Activated T-helper 17 cell treated with anti-CD3 and anti-CD28 coated beads, Interleukin-2, amount 50 U/mL, for 72 hours (primary cell): ENCODE measurements around the gene FAM241B. TPM values are rescaled to one million over a fixed set of nuclear protein-coding genes. Genes with fewer than 3 reads are reported as not detected.

Experiments used
- ATAC-seq: fragments of 150-1000 bp; cut with Tn5 transposase; replicated peaks from 2 replicates; pipeline ENCODE4 v1.10.0; 2021; ENCODE audit warnings: mild to moderate bottlenecking, moderate library complexity
- H3K27ac Mint-ChIP-seq: one replicate; pipeline ENCODE4 v1.8.0; 2022; ENCODE audit warnings: mixed read lengths
- H3K27me3 Mint-ChIP-seq: one replicate; pipeline ENCODE4 v1.8.0; 2022; ENCODE audit warnings: mixed read lengths
- H3K36me3 Mint-ChIP-seq: one replicate; pipeline ENCODE4 v1.8.0; 2022; ENCODE audit warnings: low read depth, mild to moderate bottlenecking, mixed read lengths
- H3K4me1 Mint-ChIP-seq: one replicate; pipeline ENCODE4 v1.8.0; 2022; ENCODE audit warnings: mixed read lengths
- H3K4me3 Mint-ChIP-seq: one replicate; pipeline ENCODE4 v1.8.0; 2022; ENCODE audit warnings: mild to moderate bottlenecking, mixed read lengths
- H3K9me3 Mint-ChIP-seq: one replicate; pipeline ENCODE4 v1.8.0; 2022; ENCODE audit warnings: mixed read lengths
- total RNA-seq, 2 donors: library from RNA; stranded (reverse); gene quantifications; one replicate each; pipeline ENCODE4 v1.2.3, GENCODE V29; 2022

FAM241B gene, protein sequence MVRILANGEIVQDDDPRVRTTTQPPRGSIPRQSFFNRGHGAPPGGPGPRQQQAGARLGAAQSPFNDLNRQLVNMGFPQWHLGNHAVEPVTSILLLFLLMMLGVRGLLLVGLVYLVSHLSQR
- total RNA-seq, result 10 to 100 TPM in 1 of 2 donors, 1 to 10 TPM in 1; 9.4 to 16.0 TPM

DNA sequence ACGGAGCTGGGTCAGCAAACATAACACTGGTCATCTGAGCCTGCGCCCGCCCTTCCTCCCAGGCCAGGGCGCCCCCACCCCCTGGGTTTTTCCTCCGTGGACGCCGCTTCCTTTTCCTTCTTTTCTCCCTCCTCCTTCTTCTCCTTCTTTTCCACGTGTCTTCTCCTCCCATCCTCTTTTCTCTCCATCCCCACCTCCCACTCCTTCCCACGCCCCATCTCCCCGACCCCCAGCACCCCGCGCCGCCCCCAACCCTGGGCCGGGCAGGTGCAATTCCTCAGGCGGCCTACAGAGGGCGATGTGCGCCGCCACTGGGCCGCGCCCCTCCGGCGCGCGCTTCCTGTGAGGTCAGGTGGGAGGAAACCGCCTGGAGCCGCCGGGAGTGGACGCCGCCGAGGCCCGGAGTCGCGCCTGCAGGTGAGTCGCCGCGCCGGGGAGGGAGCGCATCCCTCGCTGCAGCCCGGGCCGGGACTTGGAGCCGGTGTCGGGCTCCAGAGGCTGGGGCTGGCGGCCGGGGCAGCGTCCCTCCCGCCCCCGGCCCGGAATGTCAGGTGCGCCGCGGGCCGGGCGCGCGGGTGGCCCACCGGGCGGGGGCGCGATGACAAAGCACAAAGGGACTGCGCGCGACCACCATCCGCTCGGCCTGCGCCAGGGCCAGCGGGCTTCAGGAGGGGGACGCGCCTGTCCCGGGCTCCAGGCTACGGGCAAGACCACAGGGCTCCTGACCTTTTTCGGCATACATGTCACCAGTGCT, at the start of gene FAM241B:
Gene FAM241B (plus strand): TSS at position 351 of the 754 bp plus-strand sequence. CDS start 1,497 bp downstream, outside the sequence.
- Mint-ChIP-seq H3K27me3 (no peaks in the 10 kb centered on the region), H3K4me1 (no peaks in the 10 kb centered on the region), H3K27ac (peak within 1 kb of the TSS; percentile 78), H3K36me3 (peaks cover 13% of the 10 kb centered on the region), H3K9me3 (no peaks in the 10 kb centered on the region), H3K4me3 (peak within 1 kb of the TSS; percentile 73)
- ATAC-seq, result peak; percentile 98

DNA sequence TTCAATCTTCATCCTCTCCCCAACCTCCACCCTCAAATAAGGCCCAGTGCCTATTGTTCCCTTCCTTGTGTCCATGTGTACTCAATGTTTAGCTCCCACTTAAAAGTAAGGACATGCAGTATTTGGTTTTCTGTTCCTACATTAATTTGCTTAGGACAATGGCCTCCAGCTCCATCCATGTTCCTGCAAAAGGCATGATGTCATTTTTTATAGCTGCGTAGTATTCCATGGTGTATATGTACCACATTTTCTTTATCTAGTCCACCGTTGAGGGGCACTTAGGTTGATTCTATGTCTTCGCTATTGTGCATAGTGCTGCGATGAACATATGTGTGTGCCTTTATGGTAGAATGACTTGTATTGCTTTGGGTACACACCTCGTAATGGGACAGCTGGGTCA, 49.6 kb upstream of the FAM241B start:
- ATAC-seq, result no peak
- Mint-ChIP-seq H3K9me3 (no peaks in the 10 kb centered on the region), H3K4me1 (no peaks in the 10 kb centered on the region)

DNA sequence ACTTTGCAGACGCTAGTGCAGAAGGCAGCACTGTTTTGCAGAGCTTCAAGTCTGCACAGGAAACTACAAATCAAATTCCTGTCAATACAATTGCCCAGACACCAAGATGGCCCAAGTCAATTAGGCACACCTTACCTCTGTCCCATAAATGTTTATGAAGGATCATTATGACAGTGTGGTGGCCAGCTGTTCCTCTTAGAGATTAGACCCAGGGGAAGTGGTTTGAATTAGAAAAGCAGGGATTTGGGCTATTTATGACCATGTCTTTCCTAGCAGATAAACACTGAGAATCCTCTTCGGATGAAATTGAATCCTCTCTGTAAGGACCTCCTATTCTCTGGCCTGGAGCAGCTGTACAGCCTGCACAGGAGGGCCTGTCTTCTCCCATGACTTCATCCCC, 46.9 kb upstream of the FAM241B start:
- Mint-ChIP-seq H3K4me1 (peaks cover 3% of the 10 kb centered on the region), H3K9me3 (no peaks in the 10 kb centered on the region), H3K36me3 (no peaks in the 10 kb centered on the region), H3K27me3 (peaks cover 29% of the 10 kb centered on the region), H3K27ac (no peak overlapping the region), H3K4me3 (no peak overlapping the region)
- ATAC-seq, result no peak

More for the DNA sequence above, 49.6 kb upstream of the FAM241B start:
- no peak overlapping the region for H3K27ac Mint-ChIP-seq
- peaks cover 44% of the 10 kb centered on the region for H3K27me3 Mint-ChIP-seq
- H3K4me3 Mint-ChIP-seq, result no peak overlapping the region
- H3K36me3 Mint-ChIP-seq, result no peaks in the 10 kb centered on the region

DNA sequence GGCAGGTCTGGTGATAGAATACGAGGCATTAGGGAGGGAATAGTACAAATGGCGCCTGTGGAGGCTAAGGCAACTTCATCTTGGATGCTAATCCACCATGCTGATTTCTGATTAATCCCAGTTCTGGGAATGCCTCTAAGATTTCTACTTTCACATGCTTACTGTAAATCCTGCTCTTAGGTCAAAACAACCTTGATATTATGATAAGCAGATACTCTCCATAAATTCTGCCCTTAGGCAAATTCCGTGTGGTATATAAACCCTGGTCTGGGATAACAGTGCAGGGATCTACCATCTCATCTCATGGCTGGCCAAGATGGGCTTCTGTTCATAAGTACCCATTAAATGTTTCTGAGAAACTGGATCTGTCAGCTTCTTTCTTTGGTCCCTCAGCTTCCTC, 45.4 kb upstream of the FAM241B start:
- ATAC-seq, result no peak
- no peak overlapping the region for H3K4me3 Mint-ChIP-seq

DNA sequence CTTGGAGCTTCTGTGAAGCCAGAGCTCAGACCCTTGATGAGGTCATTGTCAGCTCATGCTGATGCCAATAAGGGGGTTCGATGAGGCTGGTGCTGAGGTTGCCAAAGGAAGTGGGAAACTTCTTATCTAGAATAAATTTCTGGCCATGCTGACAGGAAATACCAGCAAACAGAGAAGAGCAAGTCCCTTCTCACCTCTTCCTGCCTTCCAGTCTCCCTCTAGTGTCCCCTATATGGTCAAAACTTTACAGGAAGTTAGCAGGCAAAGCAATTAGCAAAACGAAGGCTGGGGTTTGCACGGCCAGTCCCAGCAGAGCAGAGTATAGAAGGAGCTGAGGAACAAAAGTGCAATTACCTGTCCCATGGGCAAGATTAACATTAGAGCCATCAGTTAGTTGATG, 41.7 kb upstream of the FAM241B start:
- H3K36me3 Mint-ChIP-seq, result no peaks in the 10 kb centered on the region
- no peaks in the 10 kb centered on the region for H3K9me3 Mint-ChIP-seq
- H3K4me1 Mint-ChIP-seq, result peaks cover 11% of the 10 kb centered on the region
- no peaks in the 10 kb centered on the region for H3K27me3 Mint-ChIP-seq
- no peak overlapping the region for H3K4me3 Mint-ChIP-seq
- ATAC-seq, result peak; percentile 50
- peak overlapping the region; percentile 12 for H3K27ac Mint-ChIP-seq

More for the DNA sequence above, 45.4 kb upstream of the FAM241B start:
- Mint-ChIP-seq H3K27ac (no peak overlapping the region), H3K4me1 (peaks cover 11% of the 10 kb centered on the region), H3K27me3 (peaks cover 17% of the 10 kb centered on the region), H3K9me3 (no peaks in the 10 kb centered on the region), H3K36me3 (no peaks in the 10 kb centered on the region)

DNA sequence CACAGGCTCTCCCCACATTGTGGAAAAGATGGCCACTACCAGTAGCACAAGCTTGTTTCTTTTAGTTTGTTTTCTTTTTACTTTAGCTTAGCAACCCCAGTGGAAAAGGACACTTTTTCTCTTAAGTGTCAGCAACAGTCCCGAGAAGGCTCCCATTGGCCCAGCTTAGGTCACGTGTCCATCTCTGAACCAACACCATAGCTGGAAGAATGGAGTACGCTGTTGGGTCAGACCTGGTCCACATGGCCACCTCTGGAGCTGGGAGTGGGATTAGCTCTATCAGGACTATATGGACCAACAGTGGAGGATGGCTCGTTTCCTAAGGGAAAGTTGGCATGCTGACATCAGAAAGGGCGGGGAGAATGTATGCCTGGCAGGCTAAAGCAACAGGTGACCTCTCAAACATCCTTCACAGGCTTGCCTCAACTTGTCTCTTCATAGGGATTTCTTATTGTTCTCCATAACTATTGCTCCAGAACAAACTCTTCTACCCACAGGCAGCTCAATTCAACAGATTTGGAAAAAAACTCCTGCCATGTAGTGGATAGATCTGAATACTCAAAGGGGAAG, 29.2 kb upstream of the FAM241B start:
- Mint-ChIP-seq H3K9me3 (no peaks in the 10 kb centered on the region), H3K4me3 (no peak overlapping the region), H3K27ac (no peak overlapping the region), H3K27me3 (peaks cover 32% of the 10 kb centered on the region), H3K36me3 (no peaks in the 10 kb centered on the region), H3K4me1 (no peaks in the 10 kb centered on the region)
- no peak for ATAC-seq

DNA sequence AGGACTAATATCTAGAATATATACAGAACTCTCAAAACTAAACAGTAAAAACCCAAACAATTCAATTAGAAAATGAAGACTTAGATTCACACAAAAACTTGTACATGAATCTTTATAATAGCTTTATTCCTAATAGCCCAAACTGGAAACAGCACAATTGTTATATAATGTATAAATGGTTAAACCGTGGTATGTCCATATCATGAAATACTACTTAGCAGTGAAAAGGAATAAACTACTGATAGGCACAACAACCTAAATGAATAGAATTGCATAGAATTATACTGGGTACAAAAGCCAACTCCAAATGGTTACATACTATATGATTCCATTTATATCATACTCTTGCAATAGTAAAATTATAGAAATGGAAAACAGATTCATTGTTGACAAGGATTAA, 21.0 kb upstream of the FAM241B start:
- Mint-ChIP-seq H3K4me3 (no peak overlapping the region), H3K36me3 (no peaks in the 10 kb centered on the region), H3K27ac (no peak overlapping the region), H3K9me3 (peaks cover 4% of the 10 kb centered on the region), H3K27me3 (peaks cover 2% of the 10 kb centered on the region), H3K4me1 (no peaks in the 10 kb centered on the region)
- ATAC-seq, result no peak

DNA sequence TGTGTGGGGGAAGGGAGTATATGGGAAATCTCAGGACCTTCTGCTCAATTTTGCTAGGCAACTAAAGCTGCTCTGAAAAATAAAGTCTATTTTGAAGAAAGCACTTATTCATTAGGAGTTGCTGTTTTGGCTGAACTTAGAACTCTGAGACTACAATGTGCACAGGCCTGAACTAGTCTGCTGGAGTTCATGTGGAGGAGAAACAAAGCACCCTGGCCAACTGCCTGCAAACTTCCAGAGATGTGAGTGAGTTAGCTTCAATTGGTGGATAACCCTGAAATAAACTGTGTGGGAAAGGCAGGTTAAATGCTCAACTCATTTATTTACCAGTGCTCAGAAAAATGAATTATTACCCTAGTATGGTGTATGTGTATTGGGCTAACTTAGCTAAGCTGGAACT, 17.3 kb upstream of the FAM241B start:
- H3K27ac Mint-ChIP-seq, result no peak overlapping the region
- no peak for ATAC-seq
- H3K4me3 Mint-ChIP-seq, result no peak overlapping the region
- no peaks in the 10 kb centered on the region for H3K4me1 Mint-ChIP-seq
- H3K27me3 Mint-ChIP-seq, result peaks cover 5% of the 10 kb centered on the region
- H3K9me3 Mint-ChIP-seq, result peaks cover 4% of the 10 kb centered on the region
- H3K36me3 Mint-ChIP-seq, result no peaks in the 10 kb centered on the region

DNA sequence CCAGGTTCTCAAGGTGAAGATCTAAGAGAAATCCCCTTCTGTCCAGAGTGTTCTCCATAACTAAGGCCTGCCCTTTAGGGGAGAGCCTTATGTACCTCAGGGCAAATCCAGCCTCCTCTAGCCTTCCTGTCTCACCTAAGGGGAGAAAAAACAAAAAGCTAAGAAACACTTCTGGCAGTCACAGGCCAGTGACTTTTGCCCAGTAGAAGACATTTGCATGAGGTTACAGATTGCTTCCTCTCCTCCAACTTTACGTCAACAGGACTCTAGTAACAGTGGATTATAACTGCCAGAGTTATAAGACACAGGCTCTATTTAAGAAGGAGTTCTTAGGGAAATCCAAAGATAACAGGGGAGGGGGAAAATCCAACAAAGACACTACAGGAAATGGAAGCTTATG, 15.9 kb upstream of the FAM241B start:
- no peaks in the 10 kb centered on the region for H3K4me1 Mint-ChIP-seq
- no peak overlapping the region for H3K27ac Mint-ChIP-seq
- H3K36me3 Mint-ChIP-seq, result no peaks in the 10 kb centered on the region
- no peak for ATAC-seq
- no peaks in the 10 kb centered on the region for H3K9me3 Mint-ChIP-seq
- no peak overlapping the region for H3K4me3 Mint-ChIP-seq
- peaks cover 5% of the 10 kb centered on the region for H3K27me3 Mint-ChIP-seq

DNA sequence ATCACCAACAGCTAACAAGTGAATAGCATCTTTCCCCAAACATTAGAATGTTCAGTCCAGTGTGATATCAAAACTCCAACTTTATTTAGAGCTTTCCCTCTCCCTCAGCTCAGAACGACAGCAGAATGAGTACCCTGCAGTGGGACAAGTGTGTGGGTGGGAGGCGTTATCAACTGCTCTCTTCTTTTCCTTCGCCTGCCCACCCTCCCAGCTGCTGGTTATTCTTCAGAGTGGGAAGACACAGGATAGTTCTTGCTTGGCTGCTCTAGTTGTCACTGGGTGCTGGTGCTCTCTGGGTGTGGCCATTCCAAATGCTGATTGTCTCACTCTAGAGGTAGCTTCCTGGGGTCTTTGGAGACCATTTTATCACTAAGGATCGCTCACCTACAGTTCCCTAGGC, 13.7 kb upstream of the FAM241B start:
- no peaks in the 10 kb centered on the region for H3K36me3 Mint-ChIP-seq
- no peak for ATAC-seq
- no peaks in the 10 kb centered on the region for H3K9me3 Mint-ChIP-seq
- H3K4me3 Mint-ChIP-seq, result no peak overlapping the region
- no peaks in the 10 kb centered on the region for H3K4me1 Mint-ChIP-seq
- no peak overlapping the region for H3K27ac Mint-ChIP-seq
- H3K27me3 Mint-ChIP-seq, result peaks cover 5% of the 10 kb centered on the region

DNA sequence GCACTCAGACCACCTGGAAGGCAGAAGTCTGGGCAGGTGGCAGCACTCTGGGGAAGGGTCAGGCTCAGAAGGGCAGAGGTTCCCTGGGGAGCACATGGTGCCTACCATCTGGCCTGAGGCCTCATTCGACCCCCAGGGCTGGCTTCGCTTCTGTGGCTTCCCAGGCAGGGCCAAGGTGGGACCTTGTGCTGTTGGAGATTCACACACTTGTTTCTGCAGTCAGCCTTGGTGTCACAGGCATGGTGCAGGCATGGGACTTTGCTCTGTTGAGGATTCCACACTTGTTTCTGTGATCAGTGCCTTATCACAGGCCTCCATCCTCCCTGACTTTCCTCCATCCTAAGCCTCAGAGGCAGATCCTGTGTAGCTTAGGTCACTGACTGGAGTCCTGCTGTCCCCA, 11.3 kb upstream of the FAM241B start:
- ATAC-seq, result no peak
- Mint-ChIP-seq H3K36me3 (no peaks in the 10 kb centered on the region), H3K4me1 (peaks cover 5% of the 10 kb centered on the region), H3K4me3 (no peak overlapping the region), H3K27ac (no peak overlapping the region), H3K9me3 (peaks cover 5% of the 10 kb centered on the region), H3K27me3 (peaks cover 5% of the 10 kb centered on the region)

DNA sequence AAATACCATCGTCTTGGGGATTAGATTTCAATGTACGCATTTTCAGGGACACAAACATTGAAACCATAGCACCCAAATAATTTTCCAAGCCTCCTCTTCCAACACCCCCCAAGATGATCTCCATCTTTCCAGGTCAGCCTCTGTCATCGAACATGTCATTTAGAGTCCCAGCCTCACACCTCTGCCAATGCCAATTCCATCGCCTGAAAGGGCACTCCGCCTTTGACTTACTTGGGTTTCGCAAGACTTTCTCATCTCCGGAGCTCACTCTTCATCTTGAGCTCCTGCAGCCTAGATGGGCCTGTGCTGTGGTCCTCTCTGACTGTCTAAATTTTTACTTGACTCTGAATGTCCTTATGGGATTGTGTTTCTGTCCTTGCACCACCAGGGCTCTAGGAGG, 10.4 kb upstream of the FAM241B start:
- Mint-ChIP-seq H3K4me1 (peaks cover 12% of the 10 kb centered on the region), H3K27me3 (peaks cover 5% of the 10 kb centered on the region), H3K9me3 (peaks cover 8% of the 10 kb centered on the region), H3K27ac (no peak overlapping the region), H3K36me3 (no peaks in the 10 kb centered on the region), H3K4me3 (no peak overlapping the region)
- no peak for ATAC-seq

DNA sequence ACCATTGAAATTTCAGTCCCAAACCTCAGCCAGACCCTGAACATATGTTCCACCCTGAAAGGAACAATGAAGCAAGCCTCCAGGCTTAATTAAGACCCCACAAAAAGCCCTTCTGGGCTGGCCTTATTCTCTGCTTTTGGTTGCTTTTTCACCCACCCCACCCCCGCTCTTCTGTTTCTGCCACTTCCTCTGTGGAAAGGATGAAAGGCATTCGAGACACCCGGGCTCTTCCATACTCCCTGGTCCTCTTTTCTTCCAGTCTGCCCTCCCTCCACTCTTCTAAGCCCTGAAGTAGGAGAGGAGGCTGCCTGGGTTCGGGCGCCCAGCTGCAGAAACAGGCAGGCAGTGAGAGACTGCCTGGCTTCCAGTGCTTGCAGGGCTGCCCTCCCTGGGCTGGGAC, 9.4 kb upstream of the FAM241B start:
- Mint-ChIP-seq H3K36me3 (no peaks in the 10 kb centered on the region), H3K4me1 (peaks cover 13% of the 10 kb centered on the region), H3K27ac (no peak overlapping the region), H3K9me3 (peaks cover 8% of the 10 kb centered on the region), H3K4me3 (no peak overlapping the region), H3K27me3 (peaks cover 5% of the 10 kb centered on the region)
- no peak for ATAC-seq

DNA sequence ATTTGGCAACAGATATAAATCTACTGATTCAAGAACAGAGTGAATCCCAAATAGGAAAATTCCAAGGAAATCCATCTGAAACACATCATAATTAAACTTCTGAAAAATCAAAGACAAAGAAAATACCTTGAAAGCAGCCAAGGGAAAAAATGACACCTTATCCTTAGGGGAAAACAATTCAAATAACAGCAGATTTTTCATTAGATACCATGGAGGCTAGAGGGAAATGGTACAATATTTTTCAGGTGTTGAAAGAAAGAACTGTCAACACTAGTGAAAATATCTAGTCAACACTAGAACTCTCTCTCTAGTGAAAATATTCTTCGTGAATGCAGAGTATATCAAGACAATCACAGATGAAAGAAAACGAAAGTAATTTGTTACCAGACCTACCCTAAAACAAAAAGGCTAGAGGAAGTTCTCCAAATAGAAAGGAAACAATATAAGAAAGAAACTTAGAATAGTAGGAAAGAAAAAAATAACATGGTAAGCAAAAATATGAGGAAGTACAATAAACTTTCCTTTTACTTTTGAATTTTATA, 5.7 kb upstream of the FAM241B start:
- peak overlapping the region; percentile 63 for H3K27ac Mint-ChIP-seq
- peak overlapping the region; percentile 55 for H3K4me3 Mint-ChIP-seq
- H3K9me3 Mint-ChIP-seq, result peaks cover 8% of the 10 kb centered on the region
- peaks cover 13% of the 10 kb centered on the region for H3K4me1 Mint-ChIP-seq
- no peaks in the 10 kb centered on the region for H3K36me3 Mint-ChIP-seq
- H3K27me3 Mint-ChIP-seq, result no peaks in the 10 kb centered on the region
- no peak for ATAC-seq

DNA sequence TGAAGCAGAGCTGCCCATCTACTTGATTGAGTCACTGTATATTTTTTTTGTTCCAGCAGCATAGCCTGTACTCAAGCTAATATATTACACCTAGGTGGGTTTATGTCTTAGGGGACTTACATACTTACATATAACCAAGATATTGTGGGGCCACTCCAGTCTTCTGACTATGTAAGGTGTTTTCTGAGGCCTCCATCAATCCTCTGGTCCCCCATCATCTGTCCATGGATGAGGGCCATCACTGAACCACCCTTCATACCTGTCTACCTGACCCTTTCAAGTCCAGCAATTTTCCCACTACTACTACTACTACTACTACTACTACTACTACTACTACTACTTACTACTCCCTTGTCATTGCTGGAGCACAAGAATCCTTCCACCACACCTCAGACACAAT, 3.2 kb upstream of the FAM241B start:
- ATAC-seq, result no peak
- H3K9me3 Mint-ChIP-seq, result peaks cover 8% of the 10 kb centered on the region
- H3K27me3 Mint-ChIP-seq, result no peaks in the 10 kb centered on the region
- no peaks in the 10 kb centered on the region for H3K36me3 Mint-ChIP-seq
- no peak overlapping the region for H3K4me3 Mint-ChIP-seq
- peaks cover 13% of the 10 kb centered on the region for H3K4me1 Mint-ChIP-seq
- H3K27ac Mint-ChIP-seq, result no peak overlapping the region
